MM.1S (cell line): Measurements from ENCODE around the gene DGKI.

Source experiments
- DNase-seq: peaks from one replicate; pipeline ENCODE4 v3.0.0-alpha.2; 2015
- H2AFZ ChIP-seq: fragments of 300-600 bp; sonication (generic); 2 replicates; pipeline ENCODE4 v1.6.0; 2016; ENCODE audit warnings: antibody characterized with exemption, low read length
- H3F3A ChIP-seq: fragments of 300-600 bp; sonication (generic); 2 replicates; pipeline ENCODE4 v1.6.1; 2016; ENCODE audit warnings: mild to moderate bottlenecking, antibody characterized with exemption, low read length, moderate library complexity, mixed read lengths; ENCODE audit not compliant: insufficient read depth
- H3K27ac ChIP-seq: fragments of 300-600 bp; sonication (generic); 2 replicates; pipeline ENCODE4 v1.5.1; 2016; ENCODE audit warnings: mild to moderate bottlenecking, low read length
- H3K27me3 ChIP-seq: fragments of 300-600 bp; sonication (generic); replicated peaks from 2 replicates; pipeline ENCODE4 v1.6.0; 2016; ENCODE audit warnings: low read length; ENCODE audit not compliant: insufficient read depth
- H3K36me3 ChIP-seq: fragments of 300-600 bp; sonication (generic); replicated peaks from 2 replicates; pipeline ENCODE4 v1.6.1; 2016; ENCODE audit warnings: mild to moderate bottlenecking, low read length, mixed read lengths; ENCODE audit not compliant: insufficient read depth
- H3K4me1 ChIP-seq: fragments of 300-600 bp; sonication (generic); 2 replicates; pipeline ENCODE4 v1.6.1; 2016; ENCODE audit warnings: low read length, mixed read lengths
- H3K4me2 ChIP-seq: fragments of 300-600 bp; sonication (generic); 2 replicates; pipeline ENCODE4 v1.6.0; 2016; ENCODE audit warnings: low read depth, low read length
- H3K4me3 ChIP-seq: fragments of 300-600 bp; sonication (generic); 2 replicates; pipeline ENCODE4 v1.5.1; 2016; ENCODE audit warnings: low read length, mixed read lengths
- H3K79me2 ChIP-seq: fragments of 300-600 bp; sonication (generic); 2 replicates; pipeline ENCODE4 v1.6.1; 2016; ENCODE audit warnings: mixed run types, low read length, mixed read lengths
- H3K9ac ChIP-seq: fragments of 300-600 bp; sonication (generic); 2 replicates; pipeline ENCODE4 v1.6.1; 2016; ENCODE audit warnings: low read length, mixed read lengths
- H3K9me2 ChIP-seq: fragments of 300-600 bp; sonication (generic); replicated peaks from 2 replicates; pipeline ENCODE4 v1.6.1; 2016; ENCODE audit warnings: mild to moderate bottlenecking, low read length, mixed read lengths; ENCODE audit not compliant: insufficient read depth
- H3K9me3 ChIP-seq: fragments of 300-600 bp; sonication (generic); replicated peaks from 2 replicates; pipeline ENCODE4 v1.6.1; 2016; ENCODE audit warnings: mild to moderate bottlenecking, low read length, mixed read lengths; ENCODE audit not compliant: insufficient read depth
- H4K20me1 ChIP-seq: fragments of 300-600 bp; sonication (generic); 2 replicates; pipeline ENCODE4 v1.6.1; 2016; ENCODE audit warnings: mild to moderate bottlenecking, low read length, moderate library complexity, mixed read lengths; ENCODE audit not compliant: insufficient read depth
- EZH2 ChIP-seq: fragments of 300-600 bp; sonication (generic); optimal IDR thresholded peaks from 2 replicates; pipeline ENCODE3; 2017; ENCODE audit warnings: low read depth, mild to moderate bottlenecking, antibody characterized with exemption, low read length, mixed read lengths
- EZH2phosphoT487 ChIP-seq: fragments of 300-600 bp; sonication (generic); IDR thresholded peaks from 2 replicates; pipeline ENCODE4 v1.6.1; 2018; ENCODE audit warnings: antibody characterized with exemption, low read length
- TF ChIP-seq, protein P1 (sequence below): fragments of 300-600 bp; sonication (generic); IDR thresholded peaks from 2 replicates; pipeline ENCODE4 v1.5.1; 2016; ENCODE audit warnings: antibody characterized with exemption, low read length, mixed read lengths

Gene DGKI

DNA sequence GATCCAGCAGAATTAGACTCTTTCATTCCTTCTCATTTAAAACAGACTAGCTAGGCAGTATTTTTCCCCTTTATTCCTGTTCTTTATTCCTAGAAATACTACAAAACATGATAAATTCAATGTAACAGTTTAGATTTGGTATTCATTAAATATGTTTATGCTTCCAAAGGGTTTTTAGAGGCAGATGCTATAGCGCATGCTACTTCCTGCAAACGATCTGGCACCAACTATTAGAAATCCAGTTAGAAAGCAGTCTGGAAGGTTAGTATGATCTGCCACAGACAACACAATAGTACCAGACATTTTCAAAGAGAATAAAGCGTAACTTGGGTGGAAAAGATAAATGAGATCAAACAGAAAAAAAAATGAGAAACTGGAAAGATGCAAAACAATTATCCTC, 439.7 kb downstream of the DGKI start:
- no peaks in the 10 kb centered on the region for H4K20me1 ChIP-seq
- no peak overlapping the region for H3K4me3 ChIP-seq
- H3K79me2 ChIP-seq: no peaks in the 10 kb centered on the region
- no peak for DNase-seq
- no peaks in the 10 kb centered on the region for H3K4me1 ChIP-seq
- H3K9me2 ChIP-seq: no peaks in the 10 kb centered on the region
- H3K9me3 ChIP-seq: no peaks in the 10 kb centered on the region
- H3K9ac ChIP-seq: no peak overlapping the region
- H3K36me3 ChIP-seq: no peaks in the 10 kb centered on the region
- H3F3A ChIP-seq: no peaks in the 10 kb centered on the region
- H3K27me3 ChIP-seq: no peaks in the 10 kb centered on the region
- H3K27ac ChIP-seq: no peak overlapping the region
- no peak overlapping the region for H3K4me2 ChIP-seq
- no peak for TF ChIP-seq EZH2
- TF ChIP-seq, protein P1, sequence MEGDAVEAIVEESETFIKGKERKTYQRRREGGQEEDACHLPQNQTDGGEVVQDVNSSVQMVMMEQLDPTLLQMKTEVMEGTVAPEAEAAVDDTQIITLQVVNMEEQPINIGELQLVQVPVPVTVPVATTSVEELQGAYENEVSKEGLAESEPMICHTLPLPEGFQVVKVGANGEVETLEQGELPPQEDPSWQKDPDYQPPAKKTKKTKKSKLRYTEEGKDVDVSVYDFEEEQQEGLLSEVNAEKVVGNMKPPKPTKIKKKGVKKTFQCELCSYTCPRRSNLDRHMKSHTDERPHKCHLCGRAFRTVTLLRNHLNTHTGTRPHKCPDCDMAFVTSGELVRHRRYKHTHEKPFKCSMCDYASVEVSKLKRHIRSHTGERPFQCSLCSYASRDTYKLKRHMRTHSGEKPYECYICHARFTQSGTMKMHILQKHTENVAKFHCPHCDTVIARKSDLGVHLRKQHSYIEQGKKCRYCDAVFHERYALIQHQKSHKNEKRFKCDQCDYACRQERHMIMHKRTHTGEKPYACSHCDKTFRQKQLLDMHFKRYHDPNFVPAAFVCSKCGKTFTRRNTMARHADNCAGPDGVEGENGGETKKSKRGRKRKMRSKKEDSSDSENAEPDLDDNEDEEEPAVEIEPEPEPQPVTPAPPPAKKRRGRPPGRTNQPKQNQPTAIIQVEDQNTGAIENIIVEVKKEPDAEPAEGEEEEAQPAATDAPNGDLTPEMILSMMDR: no peak
- TF ChIP-seq EZH2phosphoT487: no peak
- no peak overlapping the region for H2AFZ ChIP-seq

DNA sequence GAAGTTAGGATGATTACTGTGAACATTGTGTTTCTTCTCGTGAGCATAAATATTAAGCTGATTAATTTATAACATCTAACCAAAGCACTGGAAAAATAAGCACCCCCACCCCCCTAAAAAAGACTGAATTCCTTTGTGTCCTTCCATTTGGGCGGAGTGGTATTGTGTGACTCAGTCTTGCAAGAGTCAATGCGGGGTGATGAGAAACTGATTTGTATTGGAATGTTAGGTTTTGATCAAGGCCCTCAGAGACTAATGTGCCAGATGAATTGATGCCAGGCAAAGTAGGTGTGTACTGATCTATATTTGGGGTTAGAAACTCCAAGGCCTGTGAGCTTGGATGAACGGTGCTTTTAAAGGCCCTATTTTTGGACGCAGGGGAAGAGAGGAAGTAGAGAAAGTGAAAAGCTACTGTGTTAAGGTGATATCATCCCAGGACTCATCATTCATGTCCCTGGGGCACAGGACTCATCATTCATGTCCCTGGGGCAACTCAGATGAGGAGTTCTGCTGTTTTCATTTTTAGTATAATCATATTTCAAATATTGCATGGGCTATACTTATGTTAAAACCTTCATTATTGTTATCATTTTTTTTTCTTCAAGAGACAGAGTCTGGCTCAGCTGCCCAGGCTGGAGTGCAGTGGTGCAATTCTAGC, 442.0 kb downstream of the DGKI start:
- no peaks in the 10 kb centered on the region for H3K9me3 ChIP-seq

DNA sequence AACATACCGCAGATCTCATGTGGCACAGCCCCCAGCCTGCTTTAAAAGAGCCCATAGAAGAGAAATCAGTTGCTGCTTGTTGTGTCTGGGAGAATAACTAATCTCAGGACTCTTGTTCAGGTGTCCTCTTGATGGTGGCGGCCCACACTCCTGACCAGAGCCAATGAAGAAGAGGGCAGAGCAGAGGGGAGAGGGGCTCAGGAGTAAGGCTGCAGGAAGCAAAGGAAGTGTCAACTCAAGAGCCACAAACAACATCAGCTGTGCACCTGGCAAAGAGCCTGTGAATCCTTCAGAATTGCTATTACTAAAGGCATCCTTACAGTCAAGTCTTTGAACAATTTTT, 443.4 kb downstream of the DGKI start:
- H3K9me2 ChIP-seq: no peaks in the 10 kb centered on the region
- H3K36me3 ChIP-seq: no peaks in the 10 kb centered on the region
- H4K20me1 ChIP-seq: no peaks in the 10 kb centered on the region
- no peaks in the 10 kb centered on the region for H3K79me2 ChIP-seq
- H2AFZ ChIP-seq: no peak overlapping the region
- no peak overlapping the region for H3K27ac ChIP-seq
- no peaks in the 10 kb centered on the region for H3K4me1 ChIP-seq
- no peak for TF ChIP-seq EZH2phosphoT487
- TF ChIP-seq, protein P1: no peak
- TF ChIP-seq EZH2: no peak
- H3F3A ChIP-seq: no peaks in the 10 kb centered on the region
- no peaks in the 10 kb centered on the region for H3K27me3 ChIP-seq
- DNase-seq: no peak
- H3K4me2 ChIP-seq: no peak overlapping the region
- H3K9me3 ChIP-seq: no peaks in the 10 kb centered on the region
- H3K9ac ChIP-seq: no peak overlapping the region
- no peak overlapping the region for H3K4me3 ChIP-seq

More for the DNA sequence above, 442.0 kb downstream of the DGKI start:
- no peaks in the 10 kb centered on the region for H3K36me3 ChIP-seq
- no peak overlapping the region for H3K4me2 ChIP-seq
- H3F3A ChIP-seq: no peaks in the 10 kb centered on the region
- H3K9me2 ChIP-seq: no peaks in the 10 kb centered on the region
- H3K27me3 ChIP-seq: no peaks in the 10 kb centered on the region
- no peak overlapping the region for H2AFZ ChIP-seq
- no peak overlapping the region for H3K4me3 ChIP-seq
- no peaks in the 10 kb centered on the region for H3K79me2 ChIP-seq
- DNase-seq: no peak
- H3K9ac ChIP-seq: no peak overlapping the region
- no peak overlapping the region for H3K27ac ChIP-seq
- TF ChIP-seq, protein P1: no peak
- no peak for TF ChIP-seq EZH2
- no peak for TF ChIP-seq EZH2phosphoT487
- no peaks in the 10 kb centered on the region for H3K4me1 ChIP-seq
- H4K20me1 ChIP-seq: no peaks in the 10 kb centered on the region
